ENCODE measurements around the gene SCFD1.

The SCFD1 gene

DNA sequence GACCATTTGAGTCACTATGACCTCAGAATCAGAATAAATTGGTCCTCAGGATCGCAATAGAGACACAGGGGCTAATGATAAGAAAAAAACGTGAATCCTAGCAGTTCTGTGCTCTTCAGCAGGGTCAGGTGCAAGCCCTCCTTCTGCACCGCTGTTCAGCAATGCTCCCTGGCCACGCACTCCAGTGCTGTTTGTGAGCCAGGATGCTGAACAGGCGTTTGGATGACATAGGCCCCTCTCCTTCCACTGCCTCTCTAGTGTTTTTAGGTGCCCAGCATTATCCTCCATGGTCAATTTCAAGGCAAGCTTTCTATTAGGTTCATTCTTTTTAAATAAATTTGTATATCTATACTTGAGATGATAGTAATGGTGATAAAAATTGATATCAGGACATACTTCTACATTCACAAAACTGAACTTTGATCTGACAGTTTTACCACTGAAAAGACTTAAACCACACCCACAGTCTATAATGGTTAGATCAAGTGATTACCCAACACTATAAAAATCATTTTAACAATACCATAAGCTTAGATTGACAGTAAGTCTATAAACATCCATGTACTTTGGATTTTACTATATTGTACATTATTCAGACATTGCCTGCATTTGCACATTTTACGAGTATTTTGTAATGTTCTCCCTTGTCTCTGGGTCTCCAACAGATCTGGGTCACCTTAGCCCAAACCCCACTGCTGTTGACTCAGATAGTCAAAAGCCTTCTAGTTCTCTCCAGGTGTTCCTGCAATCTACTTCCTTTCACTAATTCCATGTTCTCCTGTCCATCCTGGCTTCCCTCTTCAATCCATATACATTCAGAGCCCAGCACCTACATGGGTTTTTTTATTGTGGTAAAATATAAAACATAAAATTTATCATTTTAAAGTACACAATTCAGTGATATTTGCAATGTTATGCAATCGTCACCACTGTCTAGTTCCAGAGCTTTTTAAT is 137.3 kb downstream of the SCFD1 start:
- no peak for DNase-seq

DNA sequence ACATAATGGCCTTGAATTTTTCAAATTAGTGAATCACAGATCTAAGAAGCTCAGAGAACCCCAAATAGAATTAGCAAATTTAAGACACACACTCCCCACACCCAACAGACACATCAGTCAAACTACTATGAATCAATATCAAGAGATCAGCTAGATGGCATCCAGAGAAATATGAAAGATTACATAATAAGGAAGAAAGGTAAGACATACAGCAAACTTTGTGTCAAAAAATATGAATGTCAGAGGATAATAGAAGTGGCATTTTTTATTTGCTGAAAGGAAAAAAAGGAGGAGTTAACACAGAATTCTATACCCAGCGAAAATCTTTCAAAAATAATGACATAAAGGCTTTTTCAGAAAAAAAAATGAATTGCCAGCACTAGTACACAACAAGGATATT is 141.8 kb downstream of the SCFD1 start:
- DNase-seq = no peak

DNA sequence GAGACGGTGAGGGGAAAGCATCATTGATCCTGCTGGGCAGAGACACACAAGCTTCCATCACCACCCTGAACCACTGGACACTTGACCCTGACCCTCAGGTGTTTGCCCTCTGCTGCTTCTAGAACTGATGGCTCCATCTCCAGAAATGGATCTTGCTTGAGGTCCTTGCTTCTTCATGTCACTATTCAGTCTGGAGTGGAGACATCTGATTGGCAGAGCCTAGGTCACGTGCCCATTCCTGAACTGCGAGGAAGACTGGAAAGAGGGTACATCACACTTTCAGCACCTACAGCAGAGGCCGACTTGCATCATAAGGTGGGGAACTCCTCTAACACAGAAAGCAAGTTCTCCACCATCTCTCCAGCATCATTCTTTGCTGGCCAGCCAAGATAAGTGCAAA is 145.5 kb downstream of the SCFD1 start:
- no peak for DNase-seq

GRCh38 chr14:30768791-30769190 is 146.7 kb downstream of the SCFD1 start:
- DNase-seq = no peak

DNA sequence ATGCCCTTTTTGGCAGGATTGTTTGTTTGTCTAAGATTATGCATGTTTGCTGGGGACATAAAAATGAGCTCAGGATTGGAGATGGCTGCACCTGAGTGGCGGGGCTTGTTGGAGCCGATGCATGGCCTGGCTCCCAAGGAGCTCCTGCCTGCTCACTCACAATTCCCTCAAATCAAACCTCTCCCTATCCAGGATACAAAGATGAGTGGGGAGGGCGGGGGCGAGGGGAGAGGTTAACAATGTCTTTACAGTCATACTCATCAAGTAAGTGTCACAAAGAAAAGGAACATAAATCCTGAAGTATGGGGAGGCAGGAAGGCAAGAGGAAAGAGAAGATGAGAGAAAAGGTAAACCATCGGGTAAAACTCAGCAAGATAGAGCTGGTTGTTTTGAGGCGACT is 148.3 kb downstream of the SCFD1 start:
- DNase-seq = no peak

GRCh38 chr14:30771595-30771994 is 149.5 kb downstream of the SCFD1 start:
- DNase-seq = no peak

GRCh38 chr14:30779210-30779609 is 157.1 kb downstream of the SCFD1 start:
- peak; percentile 2 for DNase-seq

Measured in activated CD4-positive, alpha-beta T cell treated with anti-CD3 and anti-CD28 coated beads, Interleukin-10, Interleukin-2, amounts not matched to agents 100 ng/mL and 50 ng/mL, durations not matched to agents 16 hours and 8 hours (primary cell).